Stimulated activated effector memory CD8-positive, alpha-beta T cell treated with anti-CD3 and anti-CD28 coated beads, Interleukin-12 subunit alpha, Interleukin-12 subunit beta, amount 100 ng/mL, for 72 hours (primary cell): ENCODE results near the gene LBX2.
A peak's percentile ranks its signal among the peaks of the same experiment; 100 is the strongest.
"Not testable (repeated sequence)": the region's sequence is repeated elsewhere in the genome, so short reads cannot be mapped to it uniquely, and the experiment has no call there.

ENCODE experiments used
- ATAC-seq: fragments of 150-1000 bp; cut with Tn5 transposase; 2 replicates; pipeline ENCODE4 v1.10.0; 2021
- DNase-seq, 2 donors: peaks; one replicate each; pipeline ENCODE4 v3.0.0; 2021 to 2022; ENCODE audit warnings: low spot score in 2 of 2
- H3K27ac Mint-ChIP-seq: one replicate; pipeline ENCODE4 v1.8.0; 2022; ENCODE audit warnings: mild to moderate bottlenecking, mixed read lengths
- H3K36me3 Mint-ChIP-seq: one replicate; pipeline ENCODE4 v1.8.0; 2022; ENCODE audit warnings: mild to moderate bottlenecking, mixed read lengths
- H3K4me1 Mint-ChIP-seq: one replicate; pipeline ENCODE4 v1.8.0; 2022; ENCODE audit warnings: mixed read lengths
- H3K4me3 Mint-ChIP-seq: one replicate; pipeline ENCODE4 v1.8.0; 2022; ENCODE audit warnings: mild to moderate bottlenecking, mixed read lengths
- H3K9me3 Mint-ChIP-seq: one replicate; pipeline ENCODE4 v1.8.0; 2022; ENCODE audit warnings: mixed read lengths

Gene LBX2

GRCh38 chr2:74483675-74484164 is 15.7 kb downstream of the LBX2 start:
- H3K4me1 Mint-ChIP-seq = peaks cover 39% of the 10 kb centered on the region
- not testable (repeated sequence) for DNase-seq, ATAC-seq, H3K9me3 Mint-ChIP-seq
- H3K27ac Mint-ChIP-seq = peak overlapping the region; percentile 95
- H3K36me3 Mint-ChIP-seq = peaks cover 65% of the 10 kb centered on the region
- peak overlapping the region; percentile 90 for H3K4me3 Mint-ChIP-seq

- peaks cover 39% of the 10 kb centered on the region for H3K4me1 Mint-ChIP-seq
- ATAC-seq (peak; percentile 96), DNase-seq (peak; percentile 79 to 96)
- H3K4me3 Mint-ChIP-seq = peak within 1 kb of the TSS; percentile 90
- H3K36me3 Mint-ChIP-seq = peaks cover 68% of the 10 kb centered on the region
- H3K9me3 Mint-ChIP-seq = no peaks in the 10 kb centered on the region
- H3K27ac Mint-ChIP-seq = peak within 1 kb of the TSS; percentile 95
These were observed 16.4 kb downstream of the LBX2 start, which contains the start of the genes CCDC142 and TTC31 for GRCh38 chr2:74482801-74483674. Gene CCDC142, minus strand, starts transcription at chr2:74482998. Its CDS starts 161 bp downstream, at chr2:74482837. Gene TTC31, plus strand, starts transcription at chr2:74483081. Its CDS starts 15 bp downstream, at chr2:74483096.

- Mint-ChIP-seq H3K27ac (peak overlapping the region; percentile 95), H3K9me3 (no peaks in the 10 kb centered on the region), H3K4me1 (peaks cover 39% of the 10 kb centered on the region), H3K36me3 (peaks cover 76% of the 10 kb centered on the region), H3K4me3 (peak overlapping the region; percentile 90)
- peak; percentile 65 for ATAC-seq
- peak in 1 of 2 donors; percentile 88 for DNase-seq
These were observed 17.2 kb downstream of the LBX2 start for GRCh38 chr2:74481961-74482800.

- peaks cover 33% of the 10 kb centered on the region for H3K4me1 Mint-ChIP-seq
- no peak for ATAC-seq
- peaks cover 70% of the 10 kb centered on the region for H3K36me3 Mint-ChIP-seq
- H3K9me3 Mint-ChIP-seq = no peaks in the 10 kb centered on the region
- peak overlapping the region; percentile 95 for H3K27ac Mint-ChIP-seq
- H3K4me3 Mint-ChIP-seq = peak overlapping the region; percentile 90
- DNase-seq = no peak
These were observed 18.0 kb downstream of the LBX2 start for GRCh38 chr2:74481431-74481830.

- peaks cover 24% of the 10 kb centered on the region for H3K4me1 Mint-ChIP-seq
- H3K4me3 Mint-ChIP-seq = no peak overlapping the region
- H3K9me3 Mint-ChIP-seq = no peaks in the 10 kb centered on the region
- ATAC-seq (no peak), DNase-seq (no peak)
- peaks cover 83% of the 10 kb centered on the region for H3K36me3 Mint-ChIP-seq
- peak overlapping the region; percentile 54 for H3K27ac Mint-ChIP-seq
These were observed 24.5 kb downstream of the LBX2 start for GRCh38 chr2:74474899-74475298.

GRCh38 chr2:74474481-74474880 is 24.9 kb downstream of the LBX2 start:
- peaks cover 79% of the 10 kb centered on the region for H3K36me3 Mint-ChIP-seq
- no peaks in the 10 kb centered on the region for H3K9me3 Mint-ChIP-seq
- H3K4me1 Mint-ChIP-seq = peaks cover 27% of the 10 kb centered on the region
- H3K27ac Mint-ChIP-seq = no peak overlapping the region
- H3K4me3 Mint-ChIP-seq = peak overlapping the region; percentile 97
- no peak for ATAC-seq
- no peak for DNase-seq

GRCh38 chr2:74472945-74473258 is 26.5 kb downstream of the LBX2 start:
- Mint-ChIP-seq H3K36me3 (peaks cover 63% of the 10 kb centered on the region), H3K4me3 (peak overlapping the region; percentile 97), H3K9me3 (no peaks in the 10 kb centered on the region), H3K4me1 (peaks cover 27% of the 10 kb centered on the region), H3K27ac (peak overlapping the region; percentile 97)
- ATAC-seq (no peak), DNase-seq (no peak)

- H3K4me1 Mint-ChIP-seq = peaks cover 27% of the 10 kb centered on the region
- peak within 1 kb of the TSS; percentile 97 for H3K4me3 Mint-ChIP-seq
- H3K27ac Mint-ChIP-seq = peak within 1 kb of the TSS; percentile 97
- ATAC-seq (peak; percentile 96), DNase-seq (peak; percentile 88 to 97)
- peaks cover 57% of the 10 kb centered on the region for H3K36me3 Mint-ChIP-seq
- H3K9me3 Mint-ChIP-seq = no peaks in the 10 kb centered on the region
These were observed 27.1 kb downstream of the LBX2 start, which contains the start of gene MRPL53 for GRCh38 chr2:74472086-74472944. Gene MRPL53, minus strand, starts transcription at chr2:74472680. Its CDS starts 20 bp downstream, at chr2:74472660.

GRCh38 chr2:74471332-74472065 is 27.9 kb downstream of the LBX2 start:
- peak; percentile 4 for ATAC-seq
- Mint-ChIP-seq H3K4me3 (peak overlapping the region; percentile 97), H3K36me3 (peaks cover 56% of the 10 kb centered on the region), H3K27ac (peak overlapping the region; percentile 97), H3K4me1 (peaks cover 27% of the 10 kb centered on the region), H3K9me3 (no peaks in the 10 kb centered on the region)
- no peak for DNase-seq

GRCh38 chr2:74470742-74471141 is 28.7 kb downstream of the LBX2 start:
- H3K4me3 Mint-ChIP-seq = peak overlapping the region; percentile 97
- not testable (repeated sequence) for DNase-seq, ATAC-seq, H3K9me3 Mint-ChIP-seq
- peaks cover 27% of the 10 kb centered on the region for H3K4me1 Mint-ChIP-seq
- H3K27ac Mint-ChIP-seq = peak overlapping the region; percentile 83
- H3K36me3 Mint-ChIP-seq = peaks cover 56% of the 10 kb centered on the region

- no peak for DNase-seq
- peaks cover 51% of the 10 kb centered on the region for H3K36me3 Mint-ChIP-seq
- ATAC-seq = no peak
- no peaks in the 10 kb centered on the region for H3K9me3 Mint-ChIP-seq
- H3K27ac Mint-ChIP-seq = peak overlapping the region; percentile 98
- H3K4me3 Mint-ChIP-seq = peak overlapping the region; percentile 97
- peaks cover 25% of the 10 kb centered on the region for H3K4me1 Mint-ChIP-seq
These were observed 35.0 kb downstream of the LBX2 start for GRCh38 chr2:74464406-74464805.

- Mint-ChIP-seq H3K4me3 (peak overlapping the region; percentile 97), H3K9me3 (no peaks in the 10 kb centered on the region), H3K36me3 (peaks cover 68% of the 10 kb centered on the region), H3K4me1 (peaks cover 40% of the 10 kb centered on the region), H3K27ac (peak overlapping the region; percentile 86)
- DNase-seq = no peak
- no peak for ATAC-seq
These were observed 36.7 kb downstream of the LBX2 start for GRCh38 chr2:74462786-74463105.

GRCh38 chr2:74462054-74462785 is 37.2 kb downstream of the LBX2 start:
- H3K36me3 Mint-ChIP-seq = peaks cover 73% of the 10 kb centered on the region
- peak overlapping the region; percentile 86 for H3K27ac Mint-ChIP-seq
- peaks cover 45% of the 10 kb centered on the region for H3K4me1 Mint-ChIP-seq

More at GRCh38 chr2:74462054-74462785, 37.2 kb downstream of the LBX2 start:
- DNase-seq (no peak), ATAC-seq (no peak)
- no peaks in the 10 kb centered on the region for H3K9me3 Mint-ChIP-seq
- peak overlapping the region; percentile 97 for H3K4me3 Mint-ChIP-seq
